SK-N-MC (cell line): ENCODE measurements around the gene PRELID3B.

ENCODE experiments used
- DNase-seq: peaks from one replicate; pipeline ENCODE4 v3.0.0-alpha.2; 2011; ENCODE audit warnings: low read depth, low spot score
- H3K27ac ChIP-seq: fragments of 200-600 bp; sonication (generic); 2 replicates; pipeline ENCODE4 v1.5.1; 2016; ENCODE audit warnings: mixed run types
- H3K36me3 ChIP-seq: fragments of 200-600 bp; sonication (generic); 2 replicates; pipeline ENCODE4 v1.6.1; 2017; ENCODE audit warnings: antibody characterized with exemption, low read length, mixed read lengths; ENCODE audit not compliant: insufficient read depth
- H3K4me3 ChIP-seq: fragments of 200-600 bp; sonication (generic); 2 replicates; pipeline ENCODE4 v1.5.1; 2016
- H3K9ac ChIP-seq: fragments of 200-600 bp; sonication (generic); 2 replicates; pipeline ENCODE4 v1.8.0; 2017; ENCODE audit warnings: mixed run types, mixed read lengths; ENCODE audit not compliant: insufficient read length
- H3K9me3 ChIP-seq: fragments of 200-600 bp; sonication (generic); 2 replicates; pipeline ENCODE4 v1.6.1; 2017; ENCODE audit warnings: low read depth, mild to moderate bottlenecking, antibody characterized with exemption, low read length, moderate library complexity, mixed read lengths
- EZH2 ChIP-seq: fragments of 200-600 bp; sonication (generic); IDR thresholded peaks from one replicate; pipeline ENCODE4 v1.6.1; 2017; ENCODE audit warnings: antibody characterized with exemption
- FOXP2 ChIP-seq: optimal IDR thresholded peaks from 2 replicates; pipeline ENCODE3; 2011; ENCODE audit warnings: mild to moderate bottlenecking, moderate library complexity; ENCODE audit not compliant: insufficient read depth; ENCODE audit errors: extremely low read length, control extremely low read depth
- POLR2AphosphoS5 ChIP-seq: IDR thresholded peaks from 2 replicates; pipeline ENCODE4 v1.6.1; 2012; ENCODE audit warnings: mild to moderate bottlenecking, low read depth, low read length, borderline replicate concordance

PRELID3B gene

DNA sequence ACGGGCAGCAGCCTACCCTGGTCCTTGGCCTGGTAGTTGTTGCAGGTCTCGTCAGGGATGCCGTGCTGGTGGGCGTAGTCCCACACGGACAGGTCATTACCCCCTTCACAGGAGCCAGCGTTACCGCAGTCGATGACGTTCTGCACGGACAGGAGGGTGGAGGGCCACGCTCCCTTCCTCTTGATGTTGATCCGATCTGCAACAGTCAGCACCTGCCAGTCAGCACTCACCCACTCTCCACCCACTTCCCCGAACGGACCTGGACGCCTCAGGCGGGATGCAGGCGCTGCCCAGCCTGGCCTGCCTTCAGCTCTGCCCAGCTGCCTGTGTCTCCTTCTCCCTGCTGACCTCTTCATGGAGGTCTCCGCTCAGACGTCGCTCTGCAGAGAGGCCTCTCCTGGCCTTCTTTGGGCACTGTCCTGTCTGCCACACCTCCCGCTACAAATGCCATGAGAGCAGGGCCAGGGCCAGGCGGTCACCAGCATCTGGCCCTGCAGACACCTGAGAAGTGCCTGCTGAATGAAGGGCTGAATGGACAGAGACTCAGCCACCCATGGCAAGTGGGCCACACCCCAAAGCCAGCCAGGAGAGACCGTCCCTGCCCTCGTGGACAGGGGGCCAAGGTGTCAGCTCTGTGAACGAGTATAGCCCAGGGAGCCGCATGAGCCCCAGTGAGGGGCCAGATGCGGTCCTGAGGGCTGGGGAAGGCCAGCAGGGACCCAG lies 41.0 kb downstream of the PRELID3B start:
- Histone ChIP-seq H3K9me3 (no peaks in the 10 kb centered on the region), H3K4me3 (no peak overlapping the region), H3K9ac (no peak overlapping the region), H3K36me3 (no peaks in the 10 kb centered on the region), H3K27ac (no peak overlapping the region)
- no peak for DNase-seq
- no peak for TF ChIP-seq POLR2AphosphoS5
- no peak for TF ChIP-seq FOXP2
- TF ChIP-seq EZH2, result no peak

DNA sequence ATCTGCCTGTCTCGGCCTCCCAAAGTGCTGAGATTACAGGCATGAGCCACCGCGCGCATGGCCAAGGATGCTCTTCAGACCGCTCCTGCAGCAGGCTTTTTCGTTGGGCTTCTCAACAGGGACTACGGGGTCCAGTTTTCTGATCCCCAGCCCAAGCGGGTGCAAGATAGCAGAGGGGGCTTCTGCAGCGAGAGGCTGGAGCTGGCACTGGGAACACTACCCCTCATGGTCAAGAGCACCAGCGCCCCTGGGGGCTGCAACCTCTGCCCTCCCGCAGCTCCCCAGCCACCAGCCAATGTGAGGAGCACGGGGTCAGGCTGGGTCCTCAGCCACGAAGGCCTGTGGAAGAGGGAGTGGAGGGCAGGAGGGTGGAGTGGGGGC lies 41.5 kb downstream of the PRELID3B start:
- TF ChIP-seq EZH2 (no peak), POLR2AphosphoS5 (no peak), FOXP2 (no peak)
- DNase-seq, result no peak
- Histone ChIP-seq H3K4me3 (no peak overlapping the region), H3K27ac (no peak overlapping the region), H3K9ac (no peak overlapping the region), H3K36me3 (0 out of 2 replicates have a peak, but pooled peaks cover under 1% of the 10 kb centered on the region), H3K9me3 (no peaks in the 10 kb centered on the region)

DNA sequence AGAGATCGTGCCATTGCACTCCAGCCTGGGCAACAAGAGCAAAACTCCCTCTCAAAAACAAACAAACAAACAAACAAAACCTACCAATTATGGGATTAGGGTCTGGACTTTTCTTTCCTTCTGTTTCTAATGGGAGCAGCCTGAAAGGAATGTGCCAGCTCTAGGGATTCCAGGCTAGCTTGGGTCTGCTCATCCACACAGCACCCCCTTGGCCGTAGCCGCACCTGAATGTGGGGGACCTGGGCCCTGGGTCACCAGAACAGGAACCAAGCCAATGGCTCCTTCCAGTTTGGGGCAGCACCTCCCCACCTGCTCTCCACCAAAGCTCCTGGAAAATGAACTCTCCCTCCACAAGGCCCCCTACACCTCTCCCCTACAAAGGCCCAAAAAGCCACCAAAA lies 42.3 kb downstream of the PRELID3B start:
- Histone ChIP-seq H3K9ac (no peak overlapping the region), H3K9me3 (no peaks in the 10 kb centered on the region), H3K36me3 (peaks cover 8% of the 10 kb centered on the region; the same call in 1 of the 2 replicates), H3K4me3 (no peak overlapping the region), H3K27ac (no peak overlapping the region)
- no peak for TF ChIP-seq POLR2AphosphoS5
- TF ChIP-seq EZH2, result no peak
- TF ChIP-seq FOXP2, result no peak
- DNase-seq, result no peak

DNA sequence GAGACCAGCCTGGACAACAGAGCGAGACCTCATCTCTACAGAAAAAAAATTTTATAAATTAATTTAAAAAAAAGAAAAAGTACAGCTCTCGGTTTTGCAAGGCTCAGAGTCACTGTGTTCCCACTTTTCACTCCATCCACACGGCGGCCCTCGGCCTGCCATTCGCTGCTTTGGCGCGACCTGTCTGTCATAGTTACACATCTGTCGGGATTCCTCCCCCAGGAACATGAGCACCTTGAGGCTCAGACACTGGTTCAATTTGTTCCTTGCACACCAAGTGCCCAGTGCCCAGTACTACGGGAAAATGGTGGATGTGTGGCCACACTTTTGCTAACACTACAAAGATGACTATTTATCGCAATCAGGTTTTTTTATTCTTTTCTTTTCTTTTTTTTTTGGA lies 43.9 kb downstream of the PRELID3B start:
- TF ChIP-seq FOXP2 (no peak), POLR2AphosphoS5 (no peak), EZH2 (no peak)
- H3K27ac ChIP-seq, result no peak overlapping the region
- H3K9me3 ChIP-seq, result no peaks in the 10 kb centered on the region
- H3K36me3 ChIP-seq, result peaks cover 23% of the 10 kb centered on the region
- DNase-seq, result no peak
- H3K4me3 ChIP-seq, result no peak overlapping the region
- H3K9ac ChIP-seq, result no peak overlapping the region

DNA sequence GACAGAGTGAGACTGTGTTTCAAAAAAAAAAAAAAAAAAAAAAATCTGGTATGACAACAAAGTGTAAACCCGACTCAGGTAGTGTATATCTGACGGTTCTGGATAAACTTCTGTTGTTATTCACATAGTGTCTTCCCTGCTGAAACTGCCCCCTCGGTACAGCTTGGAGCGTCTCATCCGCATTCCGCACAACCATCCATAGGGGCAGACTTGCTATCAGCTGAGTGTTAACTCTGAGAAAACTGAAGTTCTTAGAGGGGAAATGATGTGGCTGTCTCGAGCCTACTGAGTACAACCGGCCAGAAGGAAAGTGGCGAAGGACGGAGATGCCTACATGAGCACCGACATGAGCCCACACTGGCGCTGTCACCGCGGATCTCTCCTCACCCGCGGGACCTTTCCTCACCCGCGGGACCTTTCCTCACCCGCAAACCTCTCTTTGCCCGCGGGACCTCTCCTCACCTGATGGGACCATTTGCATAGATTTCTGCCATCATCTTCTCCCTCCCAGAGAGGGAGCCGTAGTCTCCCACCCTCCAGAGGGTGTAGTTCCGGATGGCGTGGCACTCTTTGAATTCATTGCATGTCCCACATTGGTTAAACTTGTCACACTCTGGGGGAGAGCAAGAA lies 45.3 kb downstream of the PRELID3B start:
- H3K27ac ChIP-seq, result no peak overlapping the region
- no peak for DNase-seq
- H3K9me3 ChIP-seq, result no peaks in the 10 kb centered on the region
- H3K4me3 ChIP-seq, result no peak overlapping the region
- H3K36me3 ChIP-seq, result peaks cover 37% of the 10 kb centered on the region
- H3K9ac ChIP-seq, result no peak overlapping the region
- TF ChIP-seq FOXP2 (no peak), POLR2AphosphoS5 (no peak), EZH2 (no peak)

DNA sequence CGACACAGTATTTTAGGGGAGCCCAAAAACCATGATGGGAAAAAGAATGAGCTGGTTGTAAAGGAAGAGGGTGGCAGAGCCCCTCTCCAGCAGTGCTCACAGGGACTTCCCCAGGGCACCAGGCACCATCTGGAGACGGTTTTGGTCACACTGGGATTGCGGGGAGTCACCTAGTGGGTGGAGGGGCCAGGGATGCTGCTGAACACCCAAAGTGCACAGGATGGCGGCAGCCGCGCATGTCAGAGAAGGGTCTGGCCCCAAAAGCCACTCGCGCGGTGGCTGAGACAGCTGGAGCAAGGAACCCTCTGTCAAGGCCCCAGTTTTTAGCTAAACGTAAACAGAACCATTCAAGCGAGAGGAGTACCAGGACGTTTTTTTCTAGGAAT lies 46.4 kb downstream of the PRELID3B start:
- Histone ChIP-seq H3K9ac (no peak overlapping the region), H3K36me3 (peaks cover 48% of the 10 kb centered on the region), H3K4me3 (no peak overlapping the region), H3K27ac (no peak overlapping the region), H3K9me3 (no peaks in the 10 kb centered on the region)
- no peak for DNase-seq
- no peak for TF ChIP-seq FOXP2
- no peak for TF ChIP-seq EZH2
- TF ChIP-seq POLR2AphosphoS5, result no peak

DNA sequence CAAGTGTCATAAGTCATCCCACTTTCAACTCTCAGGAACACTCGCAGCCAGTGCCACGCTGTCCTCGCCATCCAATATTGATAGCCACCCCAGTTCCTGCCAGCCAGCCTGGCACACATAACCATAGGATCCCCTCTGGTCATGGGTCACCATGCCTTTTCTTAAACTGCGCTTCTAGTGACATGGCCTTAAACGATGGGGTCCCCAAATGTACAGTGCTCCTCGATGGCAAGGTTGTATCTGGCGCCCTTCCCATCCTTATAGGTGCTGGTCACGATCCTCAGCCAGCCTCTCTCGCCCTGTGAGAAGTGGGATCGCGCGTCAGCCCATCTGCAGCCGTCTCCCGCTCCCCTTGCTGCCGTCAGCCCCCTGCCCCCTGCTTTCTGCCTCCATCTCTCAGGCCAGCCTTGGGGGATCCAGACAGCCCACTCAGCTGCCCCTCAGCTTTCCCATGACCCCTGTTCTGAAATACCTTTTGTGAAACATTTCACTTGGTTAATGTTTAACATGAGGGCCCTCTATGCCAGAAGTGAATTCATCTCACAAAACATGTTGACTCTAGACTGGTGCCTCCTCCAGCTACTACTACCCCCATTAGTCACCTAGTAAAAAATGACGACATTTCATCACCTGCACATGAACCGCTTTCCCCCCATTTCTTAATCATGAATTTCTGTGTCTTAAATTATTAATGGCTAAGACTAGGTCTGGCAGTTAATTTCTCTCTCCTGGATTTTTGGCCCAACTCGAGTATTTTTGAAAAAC lies 46.9 kb downstream of the PRELID3B start:
- Histone ChIP-seq H3K36me3 (peaks cover 53% of the 10 kb centered on the region), H3K9me3 (no peaks in the 10 kb centered on the region), H3K4me3 (no peak overlapping the region), H3K9ac (no peak overlapping the region), H3K27ac (no peak overlapping the region)
- TF ChIP-seq POLR2AphosphoS5, result no peak
- no peak for TF ChIP-seq EZH2
- TF ChIP-seq FOXP2, result no peak
- no peak for DNase-seq
